ENCODE results near the gene BEND5. TPM values are rescaled to one million over a fixed set of nuclear protein-coding genes. Genes with fewer than 3 reads are reported as not detected.

Gene BEND5
- total and polyA plus RNA-seq, 7 donors: 1.6 to 12.7 (median 10.9) TPM

- no peaks in the 10 kb centered on the region for H3K36me3 ChIP-seq
- H3K4me3 ChIP-seq: no peak overlapping the region
- no peak for DNase-seq
- no peaks in the 10 kb centered on the region for H3K27me3 ChIP-seq
- H3K4me1 ChIP-seq: peaks cover 0 to 53% (median 34%) of the 10 kb centered on the region in 4 donors
- H3K27ac ChIP-seq: no peak overlapping the region
- TF ChIP-seq POLR2AphosphoS5 (IDR thresholded peaks at IDR 0.05) (no peak), EP300 (IDR thresholded peaks at IDR 0.05) (no peak), POLR2A (IDR thresholded peaks at IDR 0.05) (no peak)
- TF ChIP-seq, protein P1, sequence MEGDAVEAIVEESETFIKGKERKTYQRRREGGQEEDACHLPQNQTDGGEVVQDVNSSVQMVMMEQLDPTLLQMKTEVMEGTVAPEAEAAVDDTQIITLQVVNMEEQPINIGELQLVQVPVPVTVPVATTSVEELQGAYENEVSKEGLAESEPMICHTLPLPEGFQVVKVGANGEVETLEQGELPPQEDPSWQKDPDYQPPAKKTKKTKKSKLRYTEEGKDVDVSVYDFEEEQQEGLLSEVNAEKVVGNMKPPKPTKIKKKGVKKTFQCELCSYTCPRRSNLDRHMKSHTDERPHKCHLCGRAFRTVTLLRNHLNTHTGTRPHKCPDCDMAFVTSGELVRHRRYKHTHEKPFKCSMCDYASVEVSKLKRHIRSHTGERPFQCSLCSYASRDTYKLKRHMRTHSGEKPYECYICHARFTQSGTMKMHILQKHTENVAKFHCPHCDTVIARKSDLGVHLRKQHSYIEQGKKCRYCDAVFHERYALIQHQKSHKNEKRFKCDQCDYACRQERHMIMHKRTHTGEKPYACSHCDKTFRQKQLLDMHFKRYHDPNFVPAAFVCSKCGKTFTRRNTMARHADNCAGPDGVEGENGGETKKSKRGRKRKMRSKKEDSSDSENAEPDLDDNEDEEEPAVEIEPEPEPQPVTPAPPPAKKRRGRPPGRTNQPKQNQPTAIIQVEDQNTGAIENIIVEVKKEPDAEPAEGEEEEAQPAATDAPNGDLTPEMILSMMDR (IDR thresholded peaks at IDR 0.05): no peak
- H3K9me3 ChIP-seq: no peaks in the 10 kb centered on the region
- intact Hi-C loops (cut with DNase I): no loop called here
- 38 to 43% methylated on average over 1 of the region's 1 CpG for WGBS, 2 donors
Measured at GRCh38 chr1:48793863-48794262, 17.2 kb upstream of the BEND5 start.

DNA sequence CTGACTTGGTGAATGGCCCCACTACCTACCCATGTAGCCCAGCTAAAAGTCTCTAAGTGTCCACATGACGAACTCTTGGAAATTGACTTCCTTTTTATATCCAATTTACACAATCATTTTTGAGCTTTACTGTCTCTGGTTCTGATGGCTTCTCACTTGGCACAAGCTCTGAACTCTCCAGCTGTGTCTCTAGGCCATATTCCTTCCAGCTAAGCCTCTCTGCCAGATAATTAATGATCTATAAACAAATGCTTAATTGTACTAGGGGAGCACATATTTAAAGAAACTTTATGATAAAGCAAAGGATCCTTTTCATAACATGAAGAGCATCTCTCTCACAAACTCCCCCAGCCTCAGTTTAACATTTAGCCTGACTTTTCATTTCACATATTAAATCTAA lies 16.3 kb upstream of the BEND5 start:
- no peak overlapping the region for H3K27ac ChIP-seq
- peaks cover 0 to 53% (median 34%) of the 10 kb centered on the region in 4 donors for H3K4me1 ChIP-seq
- H3K9me3 ChIP-seq: no peaks in the 10 kb centered on the region
- intact Hi-C loops (cut with DNase I): no loop called here
- no peak for DNase-seq
- H3K4me3 ChIP-seq: no peak overlapping the region
- no peaks in the 10 kb centered on the region for H3K27me3 ChIP-seq
- no peak for TF ChIP-seq EP300 (IDR thresholded peaks at IDR 0.05)
- no peak for TF ChIP-seq POLR2AphosphoS5 (IDR thresholded peaks at IDR 0.05)
- TF ChIP-seq POLR2A (IDR thresholded peaks at IDR 0.05): no peak
- TF ChIP-seq, protein P1 (IDR thresholded peaks at IDR 0.05): no peak
- H3K36me3 ChIP-seq: no peaks in the 10 kb centered on the region
- WGBS, 2 donors: 65 to 69% methylated on average over 1 of the region's 1 CpG

GRCh38 chr1:48790397-48790796 lies 13.7 kb upstream of the BEND5 start:
- H3K36me3 ChIP-seq: no peaks in the 10 kb centered on the region
- TF ChIP-seq, protein P1 (IDR thresholded peaks at IDR 0.05): no peak

DNA sequence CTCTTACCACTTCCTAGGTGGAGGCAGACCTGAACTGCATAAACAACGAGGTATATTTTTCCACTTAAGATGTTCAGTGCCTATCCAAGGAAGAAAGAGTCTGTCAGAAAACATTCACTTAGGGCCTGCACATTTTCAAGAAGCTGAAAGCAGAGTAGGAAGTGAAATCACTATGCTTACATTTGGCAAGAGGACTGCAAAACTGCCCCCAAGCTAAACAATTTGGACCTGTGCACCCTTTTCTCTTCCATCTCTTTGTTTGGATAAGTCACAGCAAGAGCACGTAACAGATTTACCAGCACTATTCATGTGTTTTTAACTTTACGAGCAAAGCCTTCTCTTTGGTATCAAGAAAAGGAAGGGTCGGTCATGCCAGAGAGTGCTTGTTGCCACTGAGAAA lies 13.2 kb upstream of the BEND5 start:
- Histone ChIP-seq H3K36me3 (no peaks in the 10 kb centered on the region), H3K9me3 (no peaks in the 10 kb centered on the region), H3K27me3 (no peaks in the 10 kb centered on the region), H3K4me3 (no peak overlapping the region), H3K27ac (peak overlapping the region in 3 of 4 donors; percentile 68 to 78 (median 77)), H3K4me1 (peaks cover 0 to 53% (median 34%) of the 10 kb centered on the region in 4 donors)
- DNase-seq: no peak
- WGBS, 2 donors: 66 to 82% methylated on average over 4 of the region's 4 CpGs
- TF ChIP-seq POLR2A (IDR thresholded peaks at IDR 0.05) (no peak), EP300 (IDR thresholded peaks at IDR 0.05) (no peak), POLR2AphosphoS5 (IDR thresholded peaks at IDR 0.05) (peak; percentile 33 to 77 (median 72))
- intact Hi-C loops (cut with DNase I): no loop called here

More at GRCh38 chr1:48790397-48790796, 13.7 kb upstream of the BEND5 start:
- Histone ChIP-seq H3K4me3 (no peak overlapping the region), H3K4me1 (peaks cover 0 to 53% (median 34%) of the 10 kb centered on the region in 4 donors), H3K9me3 (no peaks in the 10 kb centered on the region), H3K27ac (peak overlapping the region in 3 of 4 donors; percentile 68 to 78 (median 77)), H3K27me3 (no peaks in the 10 kb centered on the region)
- no peak for DNase-seq
- intact Hi-C loops (cut with DNase I): no loop called here

DNA sequence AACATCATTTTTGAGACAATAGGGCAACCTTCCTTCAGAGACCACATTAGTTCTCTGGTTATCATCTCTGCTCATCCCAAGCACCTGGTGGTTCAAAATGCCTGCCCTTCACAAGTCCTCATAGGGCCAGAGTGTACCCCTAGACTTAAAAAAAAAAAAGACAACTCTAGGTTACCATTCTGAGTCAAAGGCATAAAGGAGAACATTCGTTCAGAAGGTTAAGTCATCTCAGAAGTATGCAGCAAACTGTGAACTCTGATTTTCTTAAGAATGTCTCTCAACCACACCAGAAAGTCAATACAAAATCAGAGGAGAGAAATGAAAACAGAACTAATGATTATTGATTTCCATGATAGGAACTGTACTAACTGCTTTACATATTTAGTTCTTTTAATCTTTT lies 9.2 kb upstream of the BEND5 start:
- H3K4me3 ChIP-seq: no peak overlapping the region
- H3K9me3 ChIP-seq: no peaks in the 10 kb centered on the region
- no peak for DNase-seq
- WGBS, 2 donors: 74 to 82% methylated on average over 1 of the region's 1 CpG
- H3K4me1 ChIP-seq: peaks cover 0 to 17% (median 11%) of the 10 kb centered on the region in 4 donors
- no peak for TF ChIP-seq EP300 (IDR thresholded peaks at IDR 0.05)
- TF ChIP-seq, protein P1 (IDR thresholded peaks at IDR 0.05): no peak
- TF ChIP-seq POLR2AphosphoS5 (IDR thresholded peaks at IDR 0.05): no peak
- no peak for TF ChIP-seq POLR2A (IDR thresholded peaks at IDR 0.05)
- H3K27ac ChIP-seq: no peak overlapping the region
- H3K36me3 ChIP-seq: no peaks in the 10 kb centered on the region
- H3K27me3 ChIP-seq: no peaks in the 10 kb centered on the region
- intact Hi-C loops (cut with DNase I): no loop called here

All from sigmoid colon (tissue), 7 donors.